Gastroesophageal sphincter (tissue), 4 donors: ENCODE measurements around the gene SLC1A4. TPM values are rescaled to one million over a fixed set of nuclear protein-coding genes. Genes with fewer than 3 reads are reported as not detected.

ENCODE experiments used
- ATAC-seq: fragments of 150-250 bp; one replicate; pipeline ENCODE4 v1.9.1; 2016; ENCODE audit warnings: mild to moderate bottlenecking, moderate library complexity
- H3K27ac ChIP-seq, 4 donors: fragments of 200-600 bp; sonication (generic) in 3 of 4; 1 replicate in 3 of 4; 2 replicates in 1 of 4; pipeline ENCODE4 v1.5.1; 2016 to 2019
- H3K27me3 ChIP-seq: fragments of 200-600 bp; sonication (generic); one replicate; pipeline ENCODE4 v1.5.1; 2019
- H3K36me3 ChIP-seq, 2 donors: fragments of 200-600 bp; sonication (generic); one replicate each; pipeline ENCODE4 v1.5.1; 2019; ENCODE audit warnings: control low read depth in 1 of 2
- H3K4me1 ChIP-seq, 3 donors: fragments of 200-600 bp; sonication (generic); 1 replicate in 2 of 3; 2 replicates in 1 of 3; pipeline ENCODE4 v1.5.1; 2016 to 2019; ENCODE audit warnings: control low read depth in 2 of 3
- H3K4me3 ChIP-seq, 2 donors: fragments of 200-600 bp; sonication (generic); one replicate each; pipeline ENCODE4 v1.5.1; 2019; ENCODE audit warnings: mild to moderate bottlenecking in 1 of 2, moderate library complexity in 1 of 2
- H3K9me3 ChIP-seq, 3 donors: fragments of 200-600 bp; sonication (generic); one replicate each; pipeline ENCODE4 v1.5.1; 2017 to 2019; ENCODE audit warnings: control low read depth in 2 of 3
- EP300 ChIP-seq: sonication (generic); formaldehyde crosslinking; IDR thresholded peaks from one replicate; pipeline ENCODE4 v1.6.1; 2017; ENCODE audit warnings: antibody characterized with exemption, mild to moderate bottlenecking
- POLR2A ChIP-seq, 2 donors: fragments of 450-650 bp; IDR thresholded peaks; one replicate each; pipeline ENCODE4 v1.6.1; 2017; ENCODE audit warnings: antibody characterized with exemption in 2 of 2, mild to moderate bottlenecking in 2 of 2, moderate library complexity in 1 of 2
- POLR2AphosphoS5 ChIP-seq: sonication (generic); formaldehyde crosslinking; IDR thresholded peaks from one replicate; pipeline ENCODE4 v1.6.1; 2017; ENCODE audit warnings: antibody characterized with exemption
- WGBS, 2 donors: methylation state at CpG; one replicate each; pipeline ENCODE4 v1.1.5; 2018; ENCODE audit warnings: low coverage in 1 of 2; 5-methylcytosine and 5-hydroxymethylcytosine counted together
- total RNA-seq, 4 donors: library from RNA; depleted of rRNA; stranded (reverse); fragments of >200 nt; gene quantifications; one replicate each; pipeline ENCODE4 v1.1.0, GENCODE V29; 2016
- TF ChIP-seq, protein P1 (sequence below), 4 experiments: fragments of 200-600 bp in 2 of 4; fragments of 450-650 bp in 2 of 4; sonication (generic) in 1 of 4; IDR thresholded peaks; one replicate each; pipeline ENCODE4 v1.5.1; 2017 to 2019; ENCODE audit warnings: antibody characterized with exemption in 4 of 4, mild to moderate bottlenecking in 2 of 4, moderate library complexity in 2 of 4

The SLC1A4 gene
- total RNA-seq, 4 donors from 2014 or later: 9.0 to 13.8 (median 11.3) TPM

DNA sequence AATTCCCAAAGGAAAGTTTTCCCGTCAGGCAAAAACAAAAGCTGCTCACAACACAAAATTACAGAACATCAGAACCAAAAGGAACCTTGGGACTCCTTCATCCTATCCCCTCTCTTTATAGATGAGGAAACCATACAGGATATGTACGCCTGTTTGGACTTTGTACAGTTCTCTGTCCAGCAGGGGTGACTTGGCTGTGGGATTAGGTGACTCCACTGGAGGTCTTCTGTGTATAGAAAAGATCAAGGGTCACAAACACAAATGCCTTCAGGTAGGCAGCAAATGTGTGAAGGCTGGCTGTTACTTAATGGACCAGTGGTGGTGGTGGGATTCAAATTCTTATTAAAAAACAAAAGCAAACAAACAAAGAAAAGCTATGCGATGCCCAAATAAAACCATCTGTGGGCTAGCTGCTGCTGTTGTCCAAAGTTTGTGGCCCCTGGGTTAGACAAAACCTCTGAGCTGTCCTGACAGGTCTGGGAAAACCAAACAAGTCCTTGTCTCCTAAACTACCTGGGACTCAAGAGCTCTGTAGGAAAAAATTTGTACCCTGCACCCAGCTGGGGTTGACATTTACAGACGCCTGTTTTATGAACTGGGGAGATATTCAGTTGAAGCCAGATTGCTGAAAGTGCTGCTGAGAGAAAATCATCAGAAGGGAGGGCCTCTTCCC, 65.7 kb downstream of the SLC1A4 start:
- H3K9me3 ChIP-seq: no peaks in the 10 kb centered on the region
- TF ChIP-seq POLR2A (IDR thresholded peaks at IDR 0.05) (no peak), EP300 (no peak), POLR2AphosphoS5 (no peak)
- TF ChIP-seq, protein P1, sequence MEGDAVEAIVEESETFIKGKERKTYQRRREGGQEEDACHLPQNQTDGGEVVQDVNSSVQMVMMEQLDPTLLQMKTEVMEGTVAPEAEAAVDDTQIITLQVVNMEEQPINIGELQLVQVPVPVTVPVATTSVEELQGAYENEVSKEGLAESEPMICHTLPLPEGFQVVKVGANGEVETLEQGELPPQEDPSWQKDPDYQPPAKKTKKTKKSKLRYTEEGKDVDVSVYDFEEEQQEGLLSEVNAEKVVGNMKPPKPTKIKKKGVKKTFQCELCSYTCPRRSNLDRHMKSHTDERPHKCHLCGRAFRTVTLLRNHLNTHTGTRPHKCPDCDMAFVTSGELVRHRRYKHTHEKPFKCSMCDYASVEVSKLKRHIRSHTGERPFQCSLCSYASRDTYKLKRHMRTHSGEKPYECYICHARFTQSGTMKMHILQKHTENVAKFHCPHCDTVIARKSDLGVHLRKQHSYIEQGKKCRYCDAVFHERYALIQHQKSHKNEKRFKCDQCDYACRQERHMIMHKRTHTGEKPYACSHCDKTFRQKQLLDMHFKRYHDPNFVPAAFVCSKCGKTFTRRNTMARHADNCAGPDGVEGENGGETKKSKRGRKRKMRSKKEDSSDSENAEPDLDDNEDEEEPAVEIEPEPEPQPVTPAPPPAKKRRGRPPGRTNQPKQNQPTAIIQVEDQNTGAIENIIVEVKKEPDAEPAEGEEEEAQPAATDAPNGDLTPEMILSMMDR (IDR thresholded peaks at IDR 0.05): no peak
- H3K27ac ChIP-seq: peak overlapping the region in 1 of 4 donors; percentile 94
- peak overlapping the region in 1 of 2 donors; percentile 91 for H3K4me3 ChIP-seq
- WGBS, 2 donors: 64 to 85% methylated on average over 3 to 4 of the region's 4 CpGs
- no peaks in the 10 kb centered on the region for H3K27me3 ChIP-seq
- no peaks in the 10 kb centered on the region for H3K36me3 ChIP-seq
- no peak for ATAC-seq
- H3K4me1 ChIP-seq: peaks cover 0 to 37% (median 9%) of the 10 kb centered on the region in 3 donors

DNA sequence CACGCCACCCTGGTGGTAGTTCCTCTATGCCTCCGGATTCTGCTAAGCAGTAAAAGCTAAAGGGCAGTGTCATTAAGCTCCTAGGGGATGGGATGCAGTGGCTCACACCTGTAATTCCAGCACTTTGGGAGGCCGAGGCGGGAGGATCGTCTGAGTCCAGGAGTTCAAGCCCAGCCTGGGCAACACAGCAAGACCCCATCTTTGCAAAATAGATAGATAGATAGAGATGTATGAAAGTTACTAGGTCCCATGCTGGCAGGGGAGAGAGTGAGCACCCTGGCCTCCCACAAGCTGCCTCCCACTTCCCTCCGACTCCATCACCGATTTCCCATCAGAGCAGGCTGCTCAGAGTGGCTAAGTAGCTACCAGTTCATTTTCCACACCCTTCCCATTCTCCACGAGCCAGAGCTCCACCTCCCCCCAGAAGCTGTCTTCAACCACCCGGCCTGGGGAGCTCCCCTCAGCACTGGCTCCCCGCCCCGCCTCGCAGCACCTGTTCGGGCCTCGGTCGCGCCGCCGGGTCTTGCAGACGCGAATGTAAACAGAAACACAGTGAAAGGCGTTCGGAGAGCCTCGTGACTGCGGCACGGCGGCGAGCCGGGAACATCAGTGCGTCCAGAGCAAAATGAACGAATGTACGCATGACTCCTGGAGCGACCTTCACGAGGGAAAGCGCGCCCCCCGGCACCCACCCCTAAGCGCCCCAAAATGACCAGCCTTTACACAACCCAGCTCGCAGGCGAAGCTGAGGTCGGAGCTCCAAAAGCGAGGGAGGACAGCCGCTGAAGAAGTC, 66.4 kb downstream of the SLC1A4 start:
- no peaks in the 10 kb centered on the region for H3K36me3 ChIP-seq
- peak; percentile 29 for ATAC-seq

DNA sequence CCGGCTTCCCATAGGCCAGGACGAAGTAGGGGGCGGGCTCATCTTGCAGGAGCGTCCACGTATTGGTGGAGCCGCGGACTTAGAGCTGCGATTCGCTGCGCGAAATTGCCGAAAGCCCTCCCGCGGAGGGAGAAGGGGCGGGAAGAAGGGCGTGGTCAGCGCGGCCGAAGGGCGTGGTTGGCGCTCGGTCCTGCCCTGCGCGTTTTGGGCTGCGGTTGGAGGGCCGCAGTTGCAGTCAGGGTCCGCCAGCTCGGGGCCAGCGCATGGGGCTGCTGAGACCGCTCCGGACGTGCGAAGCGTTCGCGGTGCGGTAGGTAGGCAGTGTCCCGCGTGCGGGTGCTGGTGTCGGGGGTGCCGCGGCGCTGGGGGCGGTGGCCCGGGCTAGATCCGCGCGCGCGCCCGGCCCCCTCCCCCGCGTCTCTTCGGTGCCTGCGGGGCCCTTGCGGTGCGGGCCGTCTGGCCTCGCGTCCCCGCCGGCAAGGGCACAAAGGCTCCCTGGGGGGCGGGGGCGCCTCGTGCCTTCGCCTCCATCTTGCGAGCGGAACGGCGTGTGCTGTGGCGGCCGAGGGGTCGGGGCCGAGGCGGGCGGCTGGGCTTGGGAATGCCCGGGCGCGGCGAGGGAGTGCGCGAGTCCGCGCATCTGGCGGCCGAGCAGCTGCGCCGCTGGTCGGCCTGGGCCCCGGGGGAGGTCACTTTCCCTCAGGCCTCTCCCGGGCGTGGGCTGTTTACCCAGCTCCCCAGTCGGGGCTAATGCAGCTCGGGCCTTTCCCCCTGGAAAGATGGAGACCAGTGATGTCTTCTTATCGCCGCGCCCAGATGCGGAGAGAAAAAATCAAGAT, 67.2 kb downstream of the SLC1A4 start, which contains the start of gene CEP68:
TSS of gene CEP68 (plus strand) at position 202 of the 839 bp plus-strand sequence. CDS start 13,029 bp downstream, outside the sequence.
- H3K4me3 ChIP-seq: peak within 1 kb of the TSS; percentile 53 to 91
- H3K27ac ChIP-seq: peak within 1 kb of the TSS; percentile 57 to 94 (median 92)
- TF ChIP-seq, protein P1 (IDR thresholded peaks at IDR 0.05): peak in 2 of 4 experiments; percentile 26 to 28
- TF ChIP-seq EP300: no peak
- TF ChIP-seq POLR2A (IDR thresholded peaks at IDR 0.05): peak; percentile 84 to 87
- TF ChIP-seq POLR2AphosphoS5: peak; percentile 82
- no peaks in the 10 kb centered on the region for H3K27me3 ChIP-seq
- ATAC-seq: peak; percentile 98
- H3K4me1 ChIP-seq: peaks cover 0 to 52% (median 9%) of the 10 kb centered on the region in 3 donors
- H3K9me3 ChIP-seq: no peaks in the 10 kb centered on the region
- H3K36me3 ChIP-seq: no peaks in the 10 kb centered on the region
- 0% methylated on average over 4 to 7 of the region's 99 CpGs for WGBS, 2 donors

More for the DNA sequence above, 66.4 kb downstream of the SLC1A4 start:
- Histone ChIP-seq H3K27ac (peak overlapping the region in 3 of 4 donors; percentile 90 to 94 (median 94)), H3K9me3 (no peaks in the 10 kb centered on the region), H3K4me1 (peaks cover 0 to 44% (median 9%) of the 10 kb centered on the region in 3 donors), H3K27me3 (no peaks in the 10 kb centered on the region), H3K4me3 (peak overlapping the region; percentile 53 to 91)
- TF ChIP-seq POLR2A (IDR thresholded peaks at IDR 0.05) (no peak), EP300 (no peak), POLR2AphosphoS5 (no peak)
- TF ChIP-seq, protein P1 (IDR thresholded peaks at IDR 0.05): no peak
- WGBS, 2 donors: 12 to 39% methylated on average over 6 to 12 of the region's 42 CpGs

DNA sequence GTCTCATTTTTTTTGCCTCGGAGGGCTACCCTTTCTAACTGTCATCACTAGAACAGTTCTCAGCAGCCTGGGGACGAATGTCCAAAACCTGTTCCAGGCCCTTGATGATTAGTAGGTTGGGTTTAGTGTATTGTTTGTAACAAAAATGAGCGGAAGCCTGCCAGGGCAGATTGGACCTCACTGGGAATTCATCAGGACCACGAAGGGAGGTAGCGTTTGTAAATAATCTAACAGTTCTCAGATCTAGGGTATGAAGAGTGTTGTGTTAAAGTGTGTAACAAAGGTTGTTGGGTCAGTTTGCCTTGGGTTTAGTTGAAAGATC, 67.8 kb downstream of the SLC1A4 start:
- 3 to 6% methylated on average over 5 of the region's 5 CpGs for WGBS, 2 donors
- Histone ChIP-seq H3K27me3 (no peaks in the 10 kb centered on the region), H3K9me3 (no peaks in the 10 kb centered on the region), H3K27ac (peak overlapping the region; percentile 57 to 94 (median 92)), H3K36me3 (no peaks in the 10 kb centered on the region), H3K4me1 (peaks cover 0 to 58% (median 9%) of the 10 kb centered on the region in 3 donors), H3K4me3 (peak overlapping the region; percentile 53 to 91)
- TF ChIP-seq, protein P1 (IDR thresholded peaks at IDR 0.05): no peak
- TF ChIP-seq POLR2A (IDR thresholded peaks at IDR 0.05) (no peak), POLR2AphosphoS5 (no peak), EP300 (no peak)
- no peak for ATAC-seq
